Fibroblast of villous mesenchyme (primary cell): ENCODE data around the gene JAGN1. TPM values are rescaled to one million over a fixed set of nuclear protein-coding genes. Genes with fewer than 3 reads are reported as not detected.

Experiments used
- DNase-seq: peaks from one replicate; pipeline ENCODE4 v3.0.0-alpha.2; 2010; ENCODE audit warnings: low read depth
- H3K4me3 ChIP-seq: 2 replicates; pipeline ENCODE4 v1.5.1; 2011; ENCODE audit warnings: low read depth, mild to moderate bottlenecking, low read length
- CTCF ChIP-seq: IDR thresholded peaks from 2 replicates; pipeline ENCODE4 v1.5.1; 2012; ENCODE audit warnings: low read depth, mild to moderate bottlenecking, low read length; ENCODE audit not compliant: insufficient read depth
- total RNA-seq: library from RNA; depleted of rRNA; stranded (reverse); fragments of >200 nt; gene quantifications from 2 replicates; pipeline ENCODE4 v1.2.3, GENCODE V29; 2012

Gene JAGN1
- total RNA-seq, 1 donor = 24.2 TPM

GRCh38 chr3:9932843-9933560 is 42.6 kb downstream of the JAGN1 start:
- H3K4me3 ChIP-seq = peak overlapping the region; percentile 84
- peak; percentile 76 for TF ChIP-seq CTCF
- peak; percentile 71 for DNase-seq

DNA sequence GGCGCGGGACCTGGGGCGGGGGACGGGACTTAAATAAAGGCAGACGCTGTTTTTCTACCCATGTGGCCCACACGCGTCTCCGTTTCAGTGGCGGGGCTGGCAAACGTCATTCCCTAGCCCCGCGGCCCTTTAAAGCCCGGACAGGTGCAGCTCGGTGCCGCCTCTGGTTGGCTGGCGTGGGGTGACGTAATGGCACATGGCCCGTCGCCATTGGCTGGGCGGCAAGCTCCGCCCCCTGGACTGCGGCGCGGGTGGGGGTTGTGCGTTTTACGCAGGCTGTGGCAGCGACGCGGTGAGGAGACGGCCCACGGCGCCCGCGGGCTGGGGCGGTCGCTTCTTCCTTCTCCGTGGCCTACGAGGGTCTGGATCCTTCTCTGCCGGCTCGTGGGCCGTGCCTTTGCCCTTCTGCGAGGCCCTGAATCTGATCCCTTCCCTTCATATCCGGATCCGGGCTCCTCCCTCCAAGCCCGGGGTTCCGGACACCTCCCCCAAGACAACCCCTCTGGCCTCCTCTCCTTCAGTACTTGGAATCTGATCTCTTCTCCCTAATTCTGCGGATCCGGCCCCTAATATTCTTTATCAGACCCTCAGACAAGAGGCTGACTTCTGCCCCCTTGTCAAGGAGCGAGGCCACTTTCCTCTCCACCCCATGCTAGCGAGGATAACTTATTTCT is 43.3 kb downstream of the JAGN1 start, which contains the start of gene CRELD1:
CRELD1 (plus strand) TSS at position 274 of the 674 bp plus-strand sequence. CDS start 605 bp downstream, outside the sequence.
- DNase-seq = peak; percentile 91
- no peak for TF ChIP-seq CTCF
- peak within 1 kb of the TSS; percentile 84 for H3K4me3 ChIP-seq

DNA sequence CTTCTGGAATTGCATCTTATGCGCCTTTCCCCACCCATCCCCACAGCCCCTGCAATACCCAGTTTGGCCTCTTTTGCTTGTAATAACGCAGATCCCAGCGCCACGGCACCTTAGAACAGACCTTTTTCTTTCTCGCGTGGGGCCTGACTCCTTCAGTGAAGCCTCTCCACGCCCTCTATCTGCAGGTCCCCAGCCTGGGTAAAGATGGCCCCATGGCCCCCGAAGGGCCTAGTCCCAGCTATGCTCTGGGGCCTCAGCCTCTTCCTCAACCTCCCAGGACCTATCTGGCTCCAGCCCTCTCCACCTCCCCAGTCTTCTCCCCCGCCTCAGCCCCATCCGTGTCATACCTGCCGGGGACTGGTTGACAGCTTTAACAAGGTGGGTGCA is 43.8 kb downstream of the JAGN1 start:
- TF ChIP-seq CTCF = peak; percentile 18
- H3K4me3 ChIP-seq = peak overlapping the region; percentile 84
- DNase-seq = no peak

DNA sequence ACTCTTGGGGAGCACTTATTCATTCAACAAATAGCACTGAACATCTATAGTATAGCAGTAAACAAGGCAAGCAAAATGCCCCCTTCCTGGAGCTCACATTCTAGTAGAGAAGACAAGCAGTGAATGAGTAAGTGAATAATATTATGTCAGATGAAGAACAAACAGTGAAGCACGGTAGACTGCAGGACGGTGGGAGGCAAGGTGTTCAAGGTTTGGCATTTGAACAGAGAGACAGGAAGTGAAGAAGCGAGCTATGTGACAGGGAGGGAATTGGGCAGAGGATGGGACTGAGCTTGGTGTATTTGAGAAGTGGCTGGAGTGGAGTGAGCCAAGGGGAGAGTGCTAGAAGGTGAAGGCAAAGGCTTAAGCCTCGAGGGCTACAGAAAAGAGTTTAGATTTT is 44.6 kb downstream of the JAGN1 start:
- no peak for DNase-seq
- no peak overlapping the region for H3K4me3 ChIP-seq
- no peak for TF ChIP-seq CTCF

DNA sequence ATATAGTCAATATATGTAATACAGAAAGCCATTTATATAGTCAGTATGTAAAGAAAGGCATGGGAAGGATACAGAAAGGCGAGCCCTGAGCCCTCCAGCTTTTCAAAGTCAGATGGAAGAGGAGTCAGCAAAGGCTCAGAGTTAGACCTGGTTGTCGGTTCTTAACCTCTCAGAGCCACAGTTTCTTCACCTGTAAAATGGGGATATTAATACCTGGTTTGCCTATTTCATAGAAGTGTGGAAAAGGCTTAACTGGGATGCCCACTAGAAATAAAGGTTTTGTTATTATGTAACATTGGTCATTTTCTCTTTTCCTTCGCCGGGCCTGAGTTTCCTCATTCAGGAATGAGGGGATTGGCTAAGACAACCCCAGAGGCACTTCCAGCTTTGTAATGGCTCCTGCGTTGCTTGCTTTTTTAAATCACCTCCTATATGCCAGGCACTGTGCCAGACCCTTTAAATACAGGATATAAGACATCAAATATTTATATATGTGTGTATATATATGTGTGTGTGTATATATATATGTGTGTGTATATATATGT is 45.6 kb downstream of the JAGN1 start:
- DNase-seq = no peak
- no peak overlapping the region for H3K4me3 ChIP-seq
- TF ChIP-seq CTCF = no peak

DNA sequence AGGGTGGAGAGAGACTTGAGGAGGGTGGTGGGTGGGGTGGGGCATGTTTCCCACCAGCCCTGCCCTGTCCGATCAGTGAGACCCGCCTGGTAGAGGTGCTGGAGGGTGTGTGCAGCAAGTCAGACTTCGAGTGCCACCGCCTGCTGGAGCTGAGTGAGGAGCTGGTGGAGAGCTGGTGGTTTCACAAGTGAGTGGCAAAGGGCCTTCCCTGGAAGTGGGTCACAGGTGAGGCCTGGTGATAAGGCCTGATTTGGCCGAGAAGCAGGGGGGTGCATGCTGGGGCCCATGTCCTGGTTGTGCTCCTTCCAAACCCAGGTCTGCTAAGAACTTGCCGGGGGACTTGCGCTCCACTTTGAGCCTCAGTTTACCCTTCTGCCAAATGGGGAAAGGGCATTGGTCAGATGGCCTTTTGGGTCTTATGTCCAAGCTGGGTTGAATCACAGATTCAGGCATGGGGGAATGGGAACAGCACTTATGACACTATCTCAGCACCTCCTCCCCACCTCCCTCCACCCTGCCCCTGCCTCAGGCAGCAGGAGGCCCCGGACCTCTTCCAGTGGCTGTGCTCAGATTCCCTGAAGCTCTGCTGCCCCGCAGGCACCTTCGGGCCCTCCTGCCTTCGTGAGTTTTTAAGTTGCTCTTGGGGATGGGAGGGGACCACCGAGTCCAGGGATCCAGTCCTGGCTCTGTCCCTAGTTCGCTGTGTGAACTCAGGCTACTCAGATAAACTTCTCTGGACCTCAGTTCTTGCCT is 47.3 kb downstream of the JAGN1 start:
- H3K4me3 ChIP-seq = no peak overlapping the region
- no peak for DNase-seq
- no peak for TF ChIP-seq CTCF
